ENCODE measurements around the gene N4BP2L2.
"Not testable (repeated sequence)": the region's sequence is repeated elsewhere in the genome, so short reads cannot be mapped to it uniquely, and the experiment has no call there.

Gene N4BP2L2

DNA sequence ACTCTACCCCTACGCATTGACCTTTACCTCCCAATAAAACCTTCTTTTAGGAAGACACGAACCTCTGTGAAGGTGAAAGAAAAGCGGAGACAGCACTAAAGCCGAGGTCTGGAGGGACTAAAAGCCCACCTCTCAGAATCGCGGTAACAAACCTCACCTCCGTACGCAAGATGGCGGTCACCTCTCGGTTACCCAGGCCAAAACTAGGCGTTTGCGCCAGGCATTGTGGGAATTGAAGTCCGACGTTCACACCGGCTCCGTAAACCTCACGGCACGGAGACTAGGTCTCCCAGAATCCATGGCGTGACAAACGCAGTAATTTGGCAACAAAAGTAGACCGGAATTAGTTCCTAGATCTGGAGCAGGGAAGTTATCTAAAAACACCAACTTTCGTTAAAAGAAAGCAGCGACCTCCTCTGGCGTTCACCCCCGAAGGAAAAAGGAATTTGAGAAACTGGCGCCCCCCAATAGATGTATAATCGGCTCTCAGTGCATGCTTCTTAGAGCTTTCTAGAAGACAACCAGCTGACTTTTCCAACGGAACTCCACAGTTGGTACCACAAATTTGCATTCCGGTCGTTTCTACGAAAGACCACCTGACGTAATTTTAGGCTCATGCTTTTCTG, at the start of gene N4BP2L2:
TSS of gene N4BP2L2 (minus strand) at position 175 of the 626 bp plus-strand sequence. CDS start 1,768 bp downstream, outside the sequence.
- peak; percentile 99 for DNase-seq (ENCODE audit: low spot score)

DNA sequence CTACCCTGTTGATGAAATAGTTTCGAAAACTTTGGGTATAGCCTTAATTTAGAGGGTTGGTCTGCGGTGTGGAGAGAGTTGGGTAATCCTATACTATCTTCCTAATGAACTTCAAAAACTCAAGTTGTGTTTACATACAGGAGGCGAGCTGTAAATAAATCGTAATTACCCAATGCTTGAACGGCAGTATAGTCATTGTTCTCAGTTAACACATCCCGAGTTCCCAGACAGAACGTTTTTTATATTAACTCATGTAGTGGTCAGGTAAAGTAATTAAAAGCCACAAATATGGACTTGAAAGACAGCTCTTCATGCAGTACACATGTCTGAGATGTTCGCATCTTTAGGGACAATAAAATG, 49.2 kb upstream of the N4BP2L2 start:
- DNase-seq (ENCODE audit: low spot score) = no peak

GRCh38 chr13:32587011-32587810, 48.6 kb upstream of the N4BP2L2 start:
- peak; percentile 68 for DNase-seq (ENCODE audit: low spot score)

DNA sequence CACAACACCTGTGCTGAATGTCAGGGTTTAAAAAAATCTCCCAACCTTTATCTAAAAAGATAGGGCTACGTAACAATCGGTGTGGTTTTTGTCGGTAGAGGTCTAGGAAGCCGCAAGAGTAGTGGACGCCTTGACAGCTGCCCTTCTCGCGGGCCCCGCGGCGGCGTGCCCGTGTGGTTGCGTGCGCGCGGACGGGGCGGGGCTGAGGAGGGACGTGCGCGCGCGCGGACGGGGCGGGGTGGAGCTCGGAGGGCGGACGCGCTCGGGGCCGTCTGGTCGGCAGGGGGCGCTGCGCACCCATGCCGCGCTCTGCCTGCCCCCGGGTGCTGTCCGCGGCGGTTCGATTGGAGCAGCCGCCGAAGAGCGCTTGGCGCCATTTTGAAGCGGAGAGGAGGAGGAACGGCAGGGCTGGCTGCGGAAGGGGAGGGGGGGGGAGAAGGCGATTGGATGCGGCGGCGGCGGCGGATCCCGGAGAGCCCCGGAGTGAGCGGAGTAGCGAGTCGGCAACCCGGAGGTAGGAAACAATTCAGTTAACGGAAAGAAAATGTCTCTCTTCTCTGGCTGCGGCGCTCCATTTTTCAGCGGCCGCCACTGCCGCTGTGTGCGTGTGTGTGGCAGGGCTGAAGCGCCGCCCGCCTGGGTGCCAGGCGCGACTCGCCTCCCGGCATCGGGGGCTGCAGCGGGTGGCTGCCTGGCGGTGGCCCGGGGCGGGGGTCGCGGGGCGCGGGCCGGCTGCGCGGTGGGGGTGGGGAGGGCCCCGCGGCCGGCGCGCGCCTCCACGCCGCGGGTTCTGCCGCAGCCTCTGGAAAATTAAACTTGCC, 47.7 kb upstream of the N4BP2L2 start, which contains the start of gene PDS5B:
TSS of gene PDS5B (plus strand) at position 373 of the 821 bp plus-strand sequence. CDS start 62,321 bp downstream, outside the sequence.
- DNase-seq (ENCODE audit: low spot score) = peak; percentile 96

GRCh38 chr13:32585550-32586079, 47.0 kb upstream of the N4BP2L2 start:
- no peak for DNase-seq (ENCODE audit: low spot score)

- DNase-seq (ENCODE audit: low spot score) = no peak
Measured at GRCh38 chr13:32582991-32583390, 44.4 kb upstream of the N4BP2L2 start.

DNA sequence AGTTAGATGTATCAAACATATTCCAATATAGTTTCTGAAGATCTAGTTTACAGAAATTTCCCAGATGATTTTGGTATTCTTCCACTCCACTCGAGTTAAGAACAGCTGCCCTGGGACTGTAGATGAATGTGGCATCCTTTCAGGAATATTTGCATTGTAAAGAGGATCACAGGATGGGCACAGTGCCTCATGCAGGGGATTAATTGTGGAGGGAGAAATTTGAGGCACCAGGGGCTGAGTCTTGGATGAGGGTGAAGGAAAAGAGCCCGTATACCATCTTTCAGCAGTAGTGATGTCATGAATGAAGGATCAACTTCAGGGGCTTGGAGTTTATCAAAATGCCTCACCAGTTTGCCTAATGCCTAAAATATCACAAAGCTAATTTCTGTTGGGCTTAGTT, 43.7 kb upstream of the N4BP2L2 start:
- no peak for DNase-seq (ENCODE audit: low spot score)

GRCh38 chr13:32581177-32581786, 42.7 kb upstream of the N4BP2L2 start:
- peak; percentile 7 for DNase-seq (ENCODE audit: low spot score)

- DNase-seq (ENCODE audit: low spot score) = no peak
Measured at GRCh38 chr13:32577032-32577431, 38.4 kb upstream of the N4BP2L2 start.

- DNase-seq (ENCODE audit: low spot score) = not testable (repeated sequence)
Measured at GRCh38 chr13:32575687-32576086, 37.1 kb upstream of the N4BP2L2 start.

- not testable (repeated sequence) for DNase-seq (ENCODE audit: low spot score)
Measured at GRCh38 chr13:32560842-32561241, 22.2 kb upstream of the N4BP2L2 start.

GRCh38 chr13:32555613-32556012, 17.0 kb upstream of the N4BP2L2 start:
- DNase-seq (ENCODE audit: low spot score) = no peak

- no peak for DNase-seq (ENCODE audit: low spot score)
Measured at GRCh38 chr13:32553720-32554119, 15.1 kb upstream of the N4BP2L2 start.

DNA sequence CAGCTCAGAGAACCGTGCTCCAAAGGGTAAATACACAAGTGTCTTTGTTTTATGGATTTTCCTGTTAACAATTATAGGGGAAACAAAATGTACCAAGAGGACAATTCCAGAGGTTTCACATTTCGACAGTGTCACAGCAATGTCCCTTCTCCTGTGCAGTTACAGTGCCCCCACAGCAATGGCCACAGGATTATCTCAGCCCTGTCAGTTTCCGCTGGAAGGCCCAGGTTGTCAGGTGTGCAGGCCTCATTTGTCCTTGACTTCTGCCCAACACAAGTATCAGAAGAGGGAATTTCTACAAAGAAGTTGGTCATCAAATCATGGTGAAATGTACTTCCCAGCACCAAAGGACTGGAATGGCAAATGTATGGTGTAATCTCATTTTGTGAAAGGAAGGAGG, 11.2 kb upstream of the N4BP2L2 start:
- DNase-seq (ENCODE audit: low spot score) = no peak

DNA sequence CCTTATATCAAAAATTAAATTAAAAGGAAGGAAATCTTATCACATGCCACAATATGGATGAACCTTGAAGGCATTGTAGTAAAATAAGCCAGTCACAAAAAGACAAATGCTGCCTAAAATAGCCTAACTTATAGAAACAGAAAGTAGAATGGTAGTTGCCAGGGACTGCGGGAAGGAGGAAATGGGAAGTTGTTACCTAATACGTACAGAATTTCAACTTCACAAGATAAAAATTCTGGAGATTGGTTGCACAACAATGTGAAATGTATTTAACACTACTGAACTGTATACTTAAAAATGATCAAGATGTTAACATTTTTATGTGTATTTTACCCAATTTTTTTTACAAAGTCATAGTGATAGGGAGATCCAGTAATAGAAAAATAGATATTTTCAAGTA, 10.2 kb upstream of the N4BP2L2 start:
- no peak for DNase-seq (ENCODE audit: low spot score)

DNA sequence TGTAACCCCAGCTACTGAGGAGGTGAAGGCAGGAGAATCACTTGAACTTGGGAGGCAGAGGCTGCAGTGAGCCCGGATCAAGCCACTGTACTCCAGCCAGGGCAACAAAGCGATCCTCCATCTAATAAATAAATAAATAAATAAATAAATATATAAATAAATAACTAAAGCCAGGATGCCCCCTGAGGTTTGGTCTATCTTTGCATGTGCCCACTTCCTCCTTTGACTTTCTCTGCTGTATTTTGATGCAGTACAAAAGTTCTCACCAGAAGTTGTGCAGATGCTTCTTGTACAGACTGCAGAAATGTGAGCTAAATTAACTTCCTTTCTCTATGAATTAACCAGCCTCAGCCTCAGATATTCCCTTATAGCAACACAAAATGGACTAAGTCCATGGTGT, 6.5 kb upstream of the N4BP2L2 start:
- no peak for DNase-seq (ENCODE audit: low spot score)

- DNase-seq (ENCODE audit: low spot score) = no peak
Measured at GRCh38 chr13:32542221-32542620, 3.6 kb upstream of the N4BP2L2 start.

GRCh38 chr13:32538143-32538620, 413 bp downstream of the N4BP2L2 start:
- peak; percentile 53 for DNase-seq (ENCODE audit: low spot score)

GRCh38 chr13:32537580-32538142, 934 bp downstream of the N4BP2L2 start:
- DNase-seq (ENCODE audit: low spot score) = peak; percentile 2

DNA sequence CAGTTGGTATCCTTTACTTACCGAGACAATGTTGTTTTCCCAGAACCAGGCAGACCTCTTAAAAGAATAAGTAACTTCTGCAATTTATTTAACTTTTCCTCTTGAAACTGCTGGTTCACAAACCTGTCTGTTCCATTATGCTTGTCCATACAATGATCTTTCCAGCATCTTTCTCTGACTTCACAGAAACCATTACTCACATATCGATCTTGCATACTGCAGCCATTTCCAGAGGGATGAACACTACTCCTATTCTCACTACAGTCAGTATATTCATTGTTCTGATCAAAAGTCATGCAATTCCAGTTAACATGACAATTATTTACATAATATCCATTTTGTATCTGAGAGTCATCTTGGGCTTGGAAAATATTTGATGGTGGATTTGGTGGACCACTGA, 2.8 kb downstream of the N4BP2L2 start:
- no peak for DNase-seq (ENCODE audit: low spot score)

DNA sequence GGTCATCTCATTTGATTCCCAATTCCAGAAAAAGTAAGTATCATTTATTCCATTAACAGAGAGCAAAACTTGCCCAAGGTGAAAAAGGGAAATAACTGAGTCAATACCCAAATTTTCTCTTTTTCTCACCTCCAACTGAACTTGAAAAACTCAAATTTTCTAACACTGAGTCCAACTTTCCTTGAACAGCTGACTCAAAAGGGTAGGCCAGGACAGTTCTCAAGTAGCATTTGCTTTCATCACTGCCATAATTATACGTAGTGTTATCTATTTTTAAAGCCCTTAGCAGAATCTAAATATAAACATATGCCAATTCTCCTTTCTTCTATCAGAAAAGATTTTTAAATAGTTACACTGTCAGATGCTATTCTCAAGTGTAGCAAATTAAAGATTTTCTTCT, 3.5 kb downstream of the N4BP2L2 start:
- DNase-seq (ENCODE audit: low spot score) = no peak

Data from putamen (tissue), 1 donor.